Duodenal mucosa (tissue), 2 donors: ENCODE data around the gene MMP2.

Source experiments
- H3K27ac ChIP-seq: one replicate; pipeline ENCODE4 v1.7.0; 2013; ENCODE audit warnings: low read depth, low read length
- H3K27me3 ChIP-seq, 2 donors: one replicate each; pipeline ENCODE4 v1.7.0; 2013; ENCODE audit warnings: low read length in 2 of 2, control low read depth in 1 of 2; ENCODE audit not compliant: insufficient read depth in 2 of 2, control insufficient read depth in 1 of 2
- H3K36me3 ChIP-seq, 2 donors: one replicate each; pipeline ENCODE4 v1.7.0; 2013; ENCODE audit warnings: low read length in 2 of 2, control low read depth in 1 of 2; ENCODE audit not compliant: insufficient read depth in 2 of 2, control insufficient read depth in 1 of 2
- H3K4me1 ChIP-seq, 2 donors: one replicate each; pipeline ENCODE4 v1.7.0; 2013; ENCODE audit warnings: low read length in 2 of 2, control low read depth in 1 of 2; ENCODE audit not compliant: insufficient read depth in 2 of 2, control insufficient read depth in 1 of 2
- H3K4me3 ChIP-seq, 2 donors: one replicate each; pipeline ENCODE4 v1.7.0; 2013; ENCODE audit warnings: low read length in 2 of 2, low read depth in 1 of 2
- H3K9ac ChIP-seq, 2 donors: one replicate each; pipeline ENCODE4 v1.7.0; 2013; ENCODE audit warnings: low read length in 2 of 2, low read depth in 1 of 2
- H3K9me3 ChIP-seq, 2 donors: one replicate each; pipeline ENCODE4 v1.7.0; 2013; ENCODE audit warnings: low read length in 2 of 2, control low read depth in 1 of 2; ENCODE audit not compliant: control insufficient read depth in 1 of 2

Gene MMP2

DNA sequence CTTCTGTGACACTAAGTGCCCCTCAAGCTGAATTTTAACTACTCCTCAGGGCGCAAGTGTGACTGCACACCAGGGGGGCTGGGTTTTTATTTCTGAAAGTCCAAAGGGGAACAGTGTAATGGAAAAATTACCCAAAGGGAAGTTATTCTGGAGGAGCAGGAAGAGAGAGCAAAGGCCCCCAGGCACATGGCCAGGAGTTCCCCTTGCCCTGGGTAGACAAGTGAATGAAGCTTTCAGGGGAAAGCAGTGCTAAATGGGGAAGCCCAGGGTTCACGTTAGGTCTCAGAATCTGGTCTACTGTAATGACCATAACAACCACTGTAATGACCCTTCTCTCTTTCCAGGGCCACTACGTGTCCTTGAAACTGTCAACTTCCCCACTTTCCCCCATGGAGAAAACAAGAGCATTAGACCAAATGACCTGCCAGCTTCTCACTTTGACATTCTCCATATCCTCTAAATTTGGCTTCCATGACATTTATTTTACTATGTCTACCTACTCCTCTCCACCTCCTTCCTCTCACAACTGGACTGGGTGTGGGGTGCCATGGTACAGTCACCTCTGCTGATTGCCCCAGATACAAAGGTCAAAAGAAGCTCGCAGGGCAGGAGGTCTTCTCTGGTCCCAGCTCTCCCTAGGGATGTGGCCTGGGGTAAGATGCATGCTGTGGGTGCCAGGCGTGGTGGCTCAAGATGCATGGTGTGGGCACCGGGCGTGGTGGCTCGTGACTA, 34.1 kb upstream of the MMP2 start:
- no peaks in the 10 kb centered on the region for H3K9me3 ChIP-seq
- no peak overlapping the region for H3K9ac ChIP-seq
- H3K4me3 ChIP-seq: no peak overlapping the region
- no peaks in the 10 kb centered on the region for H3K27me3 ChIP-seq
- H3K27ac ChIP-seq: no peak overlapping the region
- no peaks in the 10 kb centered on the region for H3K36me3 ChIP-seq
- no peaks in the 10 kb centered on the region for H3K4me1 ChIP-seq

DNA sequence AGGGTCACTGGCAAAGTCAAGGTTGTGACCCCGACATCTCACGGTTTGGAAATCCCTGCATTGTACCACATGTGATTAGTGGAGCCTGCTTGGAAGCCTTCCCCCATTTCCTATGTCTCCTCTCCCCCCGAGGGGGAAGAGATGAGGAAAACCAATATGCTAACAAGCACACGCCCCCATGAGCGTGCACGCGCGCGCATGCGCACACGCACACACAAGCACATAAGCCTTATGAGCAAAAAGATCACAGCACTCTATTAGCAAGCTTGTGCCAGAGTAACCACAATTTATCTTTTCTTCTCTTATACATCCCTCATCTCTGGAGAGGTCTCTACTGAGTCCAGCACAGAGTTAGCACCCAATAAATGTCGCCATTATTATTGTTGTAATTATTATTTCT, 31.8 kb upstream of the MMP2 start:
- no peaks in the 10 kb centered on the region for H3K9me3 ChIP-seq

DNA sequence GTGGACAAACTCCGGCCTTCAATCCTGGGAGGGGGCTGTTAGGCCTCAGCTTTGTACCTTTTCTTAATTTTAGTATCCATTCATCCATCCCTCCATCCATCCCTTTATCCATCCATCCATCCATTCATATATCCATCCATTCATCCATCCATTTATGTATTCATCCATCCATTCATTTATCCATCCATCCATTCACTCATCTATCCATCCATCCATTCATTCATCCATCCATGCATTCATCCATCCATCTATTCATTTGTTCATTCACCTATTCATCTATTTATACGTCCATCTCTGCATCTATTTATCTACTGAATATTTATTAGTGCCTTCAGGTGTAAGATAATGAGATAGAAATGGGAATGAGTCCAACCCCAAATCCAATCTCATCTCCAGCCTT, 26.0 kb upstream of the MMP2 start:
- no peaks in the 10 kb centered on the region for H3K9me3 ChIP-seq
- H3K9ac ChIP-seq: no peak overlapping the region
- no peak overlapping the region for H3K4me3 ChIP-seq
- no peaks in the 10 kb centered on the region for H3K4me1 ChIP-seq
- peaks cover 0 to 3% of the 10 kb centered on the region in 2 donors for H3K27me3 ChIP-seq
- no peaks in the 10 kb centered on the region for H3K36me3 ChIP-seq
- H3K27ac ChIP-seq: no peak overlapping the region

More for the DNA sequence above, 31.8 kb upstream of the MMP2 start:
- Histone ChIP-seq H3K4me1 (no peaks in the 10 kb centered on the region), H3K27ac (no peak overlapping the region), H3K36me3 (no peaks in the 10 kb centered on the region), H3K9ac (no peak overlapping the region), H3K4me3 (no peak overlapping the region), H3K27me3 (peaks cover 0 to 3% of the 10 kb centered on the region in 2 donors)

GRCh38 chr16:55453909-55454308, 25.1 kb upstream of the MMP2 start:
- H3K9ac ChIP-seq: no peak overlapping the region
- no peaks in the 10 kb centered on the region for H3K36me3 ChIP-seq
- no peak overlapping the region for H3K27ac ChIP-seq
- peaks cover 0 to 3% of the 10 kb centered on the region in 2 donors for H3K27me3 ChIP-seq
- no peaks in the 10 kb centered on the region for H3K9me3 ChIP-seq
- no peak overlapping the region for H3K4me3 ChIP-seq
- no peaks in the 10 kb centered on the region for H3K4me1 ChIP-seq

DNA sequence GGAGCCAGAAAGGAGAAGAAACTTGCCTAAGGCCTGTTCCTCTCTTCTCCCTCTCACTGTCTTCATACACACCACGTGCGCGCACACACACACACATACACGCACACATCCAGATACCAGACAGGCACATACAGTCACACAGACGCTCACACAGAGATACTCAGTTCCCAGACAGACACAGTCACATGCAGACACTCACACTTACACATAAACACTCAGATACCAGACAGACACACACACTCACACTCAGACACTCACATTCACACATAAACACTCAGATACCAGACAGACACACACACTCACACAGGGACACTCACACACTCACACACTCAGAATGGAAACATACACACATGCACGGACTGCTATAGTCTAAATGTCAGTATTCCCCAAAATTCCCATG, 24.1 kb upstream of the MMP2 start:
- H3K9me3 ChIP-seq: no peaks in the 10 kb centered on the region
- H3K9ac ChIP-seq: no peak overlapping the region
- H3K27me3 ChIP-seq: peaks cover 0 to 3% of the 10 kb centered on the region in 2 donors
- no peaks in the 10 kb centered on the region for H3K4me1 ChIP-seq
- H3K27ac ChIP-seq: no peak overlapping the region
- no peaks in the 10 kb centered on the region for H3K36me3 ChIP-seq
- no peak overlapping the region for H3K4me3 ChIP-seq

- Histone ChIP-seq H3K36me3 (no peaks in the 10 kb centered on the region), H3K27ac (no peak overlapping the region)
These were observed 16.8 kb upstream of the MMP2 start for GRCh38 chr16:55462241-55462640.

GRCh38 chr16:55464375-55464774, 14.6 kb upstream of the MMP2 start:
- Histone ChIP-seq H3K4me1 (no peaks in the 10 kb centered on the region), H3K27ac (no peak overlapping the region), H3K9ac (no peak overlapping the region), H3K9me3 (no peaks in the 10 kb centered on the region), H3K36me3 (no peaks in the 10 kb centered on the region), H3K27me3 (no peaks in the 10 kb centered on the region), H3K4me3 (no peak overlapping the region)

More at GRCh38 chr16:55462241-55462640, 16.8 kb upstream of the MMP2 start:
- Histone ChIP-seq H3K9ac (no peak overlapping the region), H3K9me3 (no peaks in the 10 kb centered on the region), H3K4me1 (no peaks in the 10 kb centered on the region), H3K27me3 (no peaks in the 10 kb centered on the region), H3K4me3 (no peak overlapping the region)

DNA sequence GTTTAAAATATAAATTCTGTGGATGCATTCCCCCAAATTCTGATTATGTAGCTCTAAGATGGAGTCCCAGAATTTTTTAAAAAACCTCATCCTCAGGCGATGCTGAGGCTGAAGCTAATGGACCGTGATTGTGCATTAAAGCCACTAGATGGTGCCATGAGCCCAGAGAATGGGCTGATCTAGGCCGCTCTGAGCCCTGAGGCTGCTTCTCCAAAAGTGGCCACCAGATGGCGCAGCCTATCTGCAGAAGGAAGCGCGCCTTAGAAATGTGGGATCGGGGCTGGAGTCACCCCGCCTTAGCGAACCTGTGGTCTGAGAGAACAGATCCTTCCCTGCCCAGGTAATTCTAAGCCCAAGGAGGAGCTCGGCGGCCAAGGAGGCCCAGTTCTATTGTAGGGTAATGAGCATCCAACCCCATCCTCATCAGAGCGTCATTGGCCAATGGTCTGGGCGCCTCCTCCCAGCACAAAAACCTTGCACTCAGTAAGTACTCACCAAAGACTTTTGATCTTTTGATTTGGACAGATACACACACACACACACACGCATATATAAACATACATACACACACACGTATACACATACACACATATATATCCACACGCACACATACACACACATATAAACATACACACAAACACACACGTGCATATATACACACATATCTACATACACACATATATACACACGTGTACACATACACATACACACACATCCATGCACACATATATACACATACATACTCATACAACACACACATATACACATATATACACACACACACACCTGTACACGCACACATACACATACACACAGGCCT, 13.7 kb upstream of the MMP2 start:
- no peak overlapping the region for H3K27ac ChIP-seq
- no peaks in the 10 kb centered on the region for H3K27me3 ChIP-seq
- no peak overlapping the region for H3K9ac ChIP-seq
- no peaks in the 10 kb centered on the region for H3K36me3 ChIP-seq
- no peaks in the 10 kb centered on the region for H3K4me1 ChIP-seq
- H3K9me3 ChIP-seq: no peaks in the 10 kb centered on the region
- no peak overlapping the region for H3K4me3 ChIP-seq

DNA sequence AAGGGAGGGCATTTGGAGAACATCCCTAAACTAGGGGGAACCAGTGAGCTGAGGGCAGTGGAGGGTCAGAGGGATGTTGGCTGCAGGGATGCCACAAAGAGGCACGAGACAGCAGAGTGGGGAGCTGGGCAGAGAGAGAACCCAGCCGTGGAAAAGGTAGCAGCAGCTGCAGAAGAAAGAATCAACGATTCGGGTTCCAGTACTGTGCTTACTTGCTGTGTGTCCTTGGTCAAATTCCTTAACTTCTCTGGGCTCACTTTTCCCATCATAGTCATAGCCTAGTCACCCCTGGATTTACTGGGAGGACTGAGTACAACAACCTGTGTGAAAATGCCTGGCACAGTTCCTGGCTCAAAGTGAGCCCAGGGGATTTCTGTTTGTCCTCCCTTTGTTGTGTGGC, 12.8 kb upstream of the MMP2 start:
- Histone ChIP-seq H3K9me3 (no peaks in the 10 kb centered on the region), H3K9ac (no peak overlapping the region), H3K27ac (no peak overlapping the region), H3K4me3 (no peak overlapping the region), H3K27me3 (no peaks in the 10 kb centered on the region), H3K4me1 (no peaks in the 10 kb centered on the region), H3K36me3 (no peaks in the 10 kb centered on the region)

DNA sequence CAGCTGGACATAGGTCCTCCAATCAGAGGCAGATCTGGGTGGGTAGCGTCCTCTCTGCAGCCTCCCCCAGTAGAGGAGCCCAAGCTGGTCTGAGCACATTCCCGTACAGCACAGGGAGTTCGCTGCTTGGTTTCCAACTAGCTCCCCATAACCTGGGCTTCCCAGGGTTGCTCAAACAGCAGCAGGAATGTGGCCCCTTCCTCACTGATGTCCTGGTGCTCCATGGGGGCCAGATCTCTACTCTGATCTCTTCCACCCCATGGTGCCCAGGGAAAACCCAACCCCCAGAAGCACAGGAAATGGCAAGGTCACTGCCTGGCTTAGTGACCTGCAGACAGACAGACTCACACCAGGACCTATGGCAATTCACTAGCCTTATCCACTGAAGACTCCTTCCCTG, 11.1 kb upstream of the MMP2 start:
- Histone ChIP-seq H3K9me3 (no peaks in the 10 kb centered on the region), H3K36me3 (no peaks in the 10 kb centered on the region), H3K4me1 (no peaks in the 10 kb centered on the region), H3K27ac (no peak overlapping the region), H3K9ac (no peak overlapping the region), H3K27me3 (no peaks in the 10 kb centered on the region), H3K4me3 (no peak overlapping the region)
